Measurements from ENCODE around the gene NFIA.
A peak's percentile ranks its signal among the peaks of the same experiment; 100 is the strongest.

NFIA gene

GRCh38 chr1:61445269-61445825, 363.0 kb downstream of the NFIA start:
- TF ChIP-seq CTCF (IDR thresholded peaks at IDR 0.05; ENCODE audit: low read depth, low read length) = no peak
- DNase-seq (ENCODE audit: extremely low read depth, low read depth) = no peak

GRCh38 chr1:61446531-61446991, 364.2 kb downstream of the NFIA start:
- no peak for DNase-seq (ENCODE audit: extremely low read depth, low read depth)

GRCh38 chr1:61447106-61447967, 365.0 kb downstream of the NFIA start:
- TF ChIP-seq CTCF (IDR thresholded peaks at IDR 0.05; ENCODE audit: low read depth, low read length) = no peak
- no peak for DNase-seq (ENCODE audit: extremely low read depth, low read depth)

More at GRCh38 chr1:61446531-61446991, 364.2 kb downstream of the NFIA start:
- TF ChIP-seq CTCF (IDR thresholded peaks at IDR 0.05; ENCODE audit: low read depth, low read length) = no peak

GRCh38 chr1:61447968-61448430, 365.6 kb downstream of the NFIA start:
- DNase-seq (ENCODE audit: extremely low read depth, low read depth) = no peak
- no peak for TF ChIP-seq CTCF (IDR thresholded peaks at IDR 0.05; ENCODE audit: low read depth, low read length)

- peak; percentile 79 for DNase-seq (ENCODE audit: extremely low read depth, low read depth)
- TF ChIP-seq CTCF (IDR thresholded peaks at IDR 0.05; ENCODE audit: low read depth, low read length) = no peak
These were observed 366.6 kb downstream of the NFIA start for GRCh38 chr1:61448914-61449313.

- no peak for TF ChIP-seq CTCF (IDR thresholded peaks at IDR 0.05; ENCODE audit: low read depth, low read length)
- no peak for DNase-seq (ENCODE audit: extremely low read depth, low read depth)
These were observed 367.0 kb downstream of the NFIA start for GRCh38 chr1:61449410-61449809.

GRCh38 chr1:61450454-61450853, 368.1 kb downstream of the NFIA start:
- TF ChIP-seq CTCF (IDR thresholded peaks at IDR 0.05; ENCODE audit: low read depth, low read length) = no peak
- DNase-seq (ENCODE audit: extremely low read depth, low read depth) = no peak

Measured in AG09319 (cell line).